GM18499 (cell line): ENCODE results near the gene ZFHX3.

Experiments used
- ATAC-seq: cut with Tn5 transposase; IDR thresholded peaks from one replicate; pipeline ENCODE4 v1.9.1; 2021; ENCODE audit warnings: moderate number of reproducible peaks; ENCODE audit not compliant: insufficient read depth, unreplicated experiment

The ZFHX3 gene

DNA sequence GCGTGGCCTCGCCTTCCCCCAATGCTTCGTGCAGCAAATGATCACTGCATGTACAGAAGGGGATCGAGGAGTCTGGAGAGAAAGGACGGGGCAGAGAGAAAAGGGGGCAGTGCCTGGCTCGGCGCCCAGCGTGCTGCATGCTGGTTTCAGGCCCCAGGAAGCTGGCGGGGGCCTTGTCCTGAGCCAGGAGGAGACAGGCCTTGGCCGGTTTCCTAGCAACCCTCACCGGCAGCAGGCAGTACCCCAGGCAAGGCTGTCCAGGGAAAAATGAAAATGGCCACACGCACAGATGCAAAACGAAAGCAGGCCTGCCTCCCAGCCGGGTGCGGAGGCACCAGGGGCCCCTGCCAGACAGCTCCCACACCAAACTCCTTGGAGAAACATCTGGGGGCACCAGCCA, 126.3 kb downstream of the ZFHX3 start:
- no peak for ATAC-seq

DNA sequence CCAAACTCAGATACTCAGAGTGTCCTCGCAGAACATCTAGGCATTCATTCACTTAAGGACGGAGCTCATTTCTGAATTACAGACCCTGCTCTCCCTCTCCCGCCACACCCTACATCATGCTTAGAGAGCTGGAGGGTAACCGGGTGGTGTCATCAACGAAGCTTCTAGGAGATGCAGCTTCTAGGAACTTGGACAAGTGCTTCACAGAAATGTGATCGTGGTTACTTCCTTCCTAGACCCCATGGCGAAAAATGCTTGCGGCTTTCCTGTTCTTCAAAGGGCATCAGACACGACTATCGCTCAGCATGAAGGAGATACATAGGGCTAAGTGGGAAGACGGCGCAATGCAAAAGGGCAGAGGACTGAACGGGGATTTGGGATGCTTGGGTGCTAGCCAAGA, 126.8 kb downstream of the ZFHX3 start:
- ATAC-seq: no peak

DNA sequence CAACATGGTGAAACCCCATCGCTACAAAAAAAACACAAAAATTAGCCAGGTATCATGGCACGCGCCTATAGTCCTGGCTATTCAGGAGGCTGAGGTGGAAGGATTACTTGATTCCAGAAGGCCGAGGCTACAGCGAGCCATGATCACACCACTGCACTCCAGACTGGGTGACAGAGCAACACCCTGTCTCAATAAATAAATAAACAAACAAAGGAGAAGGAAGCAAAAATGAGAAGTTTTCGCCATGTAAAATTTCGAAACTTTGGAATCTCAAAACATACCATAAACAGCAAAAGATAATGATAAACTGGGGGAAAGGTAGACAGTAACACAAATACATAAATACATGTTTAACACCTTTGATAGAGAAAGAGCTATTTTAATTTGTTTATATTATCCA, 130.9 kb downstream of the ZFHX3 start:
- ATAC-seq: no peak

DNA sequence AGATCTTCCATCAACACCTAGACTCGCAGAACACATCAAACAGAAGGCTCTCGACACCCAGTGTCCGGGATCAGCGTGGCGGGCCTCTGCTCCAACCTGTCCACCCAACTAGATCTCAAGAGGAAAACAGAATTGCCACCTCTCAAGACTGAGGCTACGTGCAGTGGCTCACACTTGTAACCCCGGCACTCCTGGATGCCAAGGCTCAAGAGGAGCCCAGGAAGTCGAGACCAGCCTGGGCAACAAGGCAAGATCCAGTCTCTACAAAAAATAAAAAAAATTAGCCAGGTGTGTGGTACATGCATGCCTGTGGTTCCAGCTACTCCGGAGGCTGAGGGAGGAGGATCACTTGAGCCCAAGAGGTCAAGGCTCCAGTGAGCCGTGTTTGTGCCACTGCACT, 132.6 kb downstream of the ZFHX3 start:
- ATAC-seq: no peak

DNA sequence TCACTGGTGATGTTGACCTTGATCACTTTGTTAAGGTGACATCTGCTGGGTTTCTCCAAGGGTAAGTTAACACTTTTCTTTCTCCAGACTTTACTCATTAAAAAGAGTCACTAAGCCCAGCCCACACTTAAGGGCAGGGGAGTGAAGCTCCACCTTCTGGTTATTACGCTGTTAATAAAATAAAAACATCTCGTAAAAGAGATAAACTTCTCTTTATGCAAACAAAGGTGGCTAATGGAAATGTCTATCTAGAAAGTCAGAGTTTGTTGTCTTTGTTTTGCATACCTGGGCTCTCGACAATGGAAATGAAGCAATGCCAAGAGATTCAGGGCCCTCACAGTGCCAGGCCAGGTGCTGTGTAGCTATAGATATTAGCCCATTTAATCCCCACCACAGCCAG, 134.4 kb downstream of the ZFHX3 start:
- no peak for ATAC-seq

DNA sequence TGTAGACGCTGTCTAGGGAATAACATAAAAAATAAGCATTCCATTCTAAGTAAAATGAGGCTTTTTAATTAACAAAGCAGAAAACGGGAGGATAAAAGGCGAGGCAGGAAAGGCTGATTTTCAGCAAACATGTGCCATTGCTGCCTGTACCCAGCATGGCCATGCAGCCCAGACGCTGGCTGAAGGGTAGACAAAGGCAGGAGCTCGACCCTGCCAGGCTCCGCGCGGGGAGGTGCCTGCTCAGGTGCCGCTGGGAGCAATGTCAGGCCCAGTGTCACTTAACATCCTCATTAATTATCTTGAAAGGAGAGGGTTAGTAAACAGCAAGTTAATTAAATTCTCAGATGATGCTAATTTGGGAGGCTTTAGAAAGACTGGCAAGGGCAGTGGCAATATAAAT, 136.0 kb downstream of the ZFHX3 start:
- ATAC-seq: no peak

DNA sequence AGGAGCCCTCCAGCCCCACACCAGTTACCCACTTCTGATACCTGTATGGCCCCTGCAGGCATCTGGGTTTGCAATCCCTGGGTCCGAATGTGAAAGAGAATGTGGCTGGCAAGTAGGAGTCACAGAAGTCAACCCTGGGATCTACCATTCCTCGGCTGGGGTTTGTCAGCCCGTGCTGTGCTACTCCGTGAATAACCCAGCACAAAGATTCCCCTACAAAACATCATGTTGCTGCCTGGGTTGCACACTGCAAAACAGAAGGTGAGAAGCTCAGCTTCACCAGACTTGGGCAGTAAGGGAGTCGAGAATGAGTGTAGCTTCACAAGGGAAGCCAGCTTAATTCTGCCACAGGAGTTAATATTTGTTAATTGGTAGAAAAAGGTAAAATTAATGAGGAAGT, 137.1 kb downstream of the ZFHX3 start:
- no peak for ATAC-seq

DNA sequence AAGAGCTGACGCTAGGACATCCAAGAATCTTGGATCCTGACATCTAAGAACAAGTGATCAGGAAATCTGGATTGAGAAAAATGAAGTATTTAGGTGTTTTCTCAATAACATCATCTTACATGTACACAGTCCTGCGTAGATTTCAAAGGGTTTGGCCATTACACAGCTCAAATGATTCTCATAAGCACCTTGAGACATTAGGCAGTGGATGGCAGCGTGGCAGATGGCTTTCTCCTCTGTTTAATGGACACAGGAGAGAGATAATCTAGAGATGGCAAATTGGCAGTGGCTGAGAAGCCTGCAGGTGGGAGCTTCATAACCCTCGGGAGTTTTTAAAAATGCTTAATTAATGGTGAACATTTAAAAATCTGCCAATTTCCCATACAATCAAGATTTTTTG, 137.5 kb downstream of the ZFHX3 start:
- ATAC-seq: no peak

DNA sequence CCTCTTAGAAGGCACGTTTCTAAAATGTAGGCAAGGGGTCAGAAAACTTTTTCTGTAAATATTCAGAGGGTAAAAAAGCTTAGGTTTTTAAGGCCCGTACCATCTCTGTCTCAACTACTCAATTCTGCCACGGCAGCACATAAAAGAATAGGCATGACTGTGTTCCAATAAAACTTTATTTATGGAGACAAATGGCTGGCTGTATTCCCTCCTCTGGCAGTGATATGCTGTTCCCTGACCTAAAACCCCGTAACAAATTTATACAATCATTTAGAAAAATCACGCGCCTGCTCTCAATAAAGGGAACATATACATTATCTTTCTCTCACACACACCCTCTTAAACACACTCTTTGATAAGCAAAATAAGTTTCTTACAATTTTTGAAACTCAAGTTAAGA, 138.7 kb downstream of the ZFHX3 start:
- no peak for ATAC-seq

DNA sequence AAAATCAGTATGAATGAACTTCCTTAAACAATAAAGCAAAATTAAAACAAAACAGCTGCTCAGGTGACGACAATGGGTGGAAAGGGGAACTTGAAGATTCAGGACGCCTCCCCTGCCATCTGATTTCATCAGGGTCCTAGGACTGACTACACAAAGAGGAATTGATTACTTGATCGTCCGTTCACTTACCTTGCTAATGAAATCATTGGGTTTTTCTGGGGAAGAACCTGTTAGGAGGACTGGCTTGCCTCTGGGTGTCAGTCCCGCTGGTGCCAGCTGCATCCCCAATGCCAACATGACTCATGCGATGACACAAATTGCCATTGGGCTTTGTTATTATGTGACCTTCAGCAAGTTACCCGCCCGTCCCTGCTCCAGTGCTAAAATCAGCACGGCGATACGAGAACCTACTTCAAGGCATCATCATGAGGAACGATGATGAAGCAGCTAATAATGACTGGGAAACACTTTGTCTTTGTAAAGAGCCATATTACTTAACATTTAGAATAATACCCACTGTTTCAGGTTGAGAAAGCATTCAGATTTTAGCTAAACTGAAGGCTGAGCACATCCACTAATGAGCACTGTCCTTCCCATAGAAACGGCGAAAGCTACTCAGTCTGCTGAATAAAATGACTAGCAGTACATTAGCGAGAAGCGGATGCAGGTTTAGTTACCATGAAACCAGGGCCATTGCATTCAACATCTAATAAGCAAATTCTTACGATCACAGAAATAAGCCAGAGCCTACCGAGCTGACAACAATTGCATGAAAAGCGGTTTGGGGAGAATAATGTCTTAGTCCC, 139.4 kb downstream of the ZFHX3 start:
- ATAC-seq: no peak

DNA sequence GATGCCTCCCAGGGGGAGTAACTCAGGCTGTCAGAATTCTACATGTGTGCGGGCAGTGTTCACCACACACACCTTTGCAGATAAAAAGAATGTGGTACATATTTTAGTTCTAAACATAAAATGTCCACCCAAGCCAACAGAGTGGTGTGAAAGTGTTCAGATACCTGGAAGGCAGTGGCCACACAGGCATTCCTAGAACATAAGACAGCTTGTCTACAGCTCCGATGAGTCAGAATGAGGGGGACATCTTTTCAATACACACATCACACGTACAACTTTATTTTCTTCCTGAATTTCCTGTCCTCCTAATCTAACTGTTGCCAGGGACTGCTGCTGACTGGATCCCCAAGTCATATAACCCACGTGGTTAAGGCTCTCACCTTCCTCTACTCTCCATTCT, 142.3 kb downstream of the ZFHX3 start:
- ATAC-seq: no peak

DNA sequence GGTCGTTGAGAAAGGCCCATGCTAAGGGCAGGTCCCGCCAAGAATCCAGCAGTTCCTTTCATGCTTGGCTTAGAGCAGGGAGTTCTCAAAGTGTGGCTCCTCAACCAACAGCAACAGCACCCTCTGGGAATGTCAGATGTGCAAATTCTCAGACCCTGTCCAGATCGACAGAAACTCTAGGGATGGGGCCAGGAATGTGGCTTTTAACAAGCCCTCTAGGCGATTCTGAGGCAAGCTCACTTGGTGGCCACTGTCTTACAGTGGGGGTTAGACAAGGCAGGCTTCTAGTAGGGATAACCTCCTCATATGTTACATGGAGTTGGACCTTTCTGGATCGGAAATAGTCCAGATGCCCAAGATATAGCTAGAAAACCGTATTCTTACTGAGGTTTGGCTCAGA, 144.8 kb downstream of the ZFHX3 start:
- no peak for ATAC-seq

DNA sequence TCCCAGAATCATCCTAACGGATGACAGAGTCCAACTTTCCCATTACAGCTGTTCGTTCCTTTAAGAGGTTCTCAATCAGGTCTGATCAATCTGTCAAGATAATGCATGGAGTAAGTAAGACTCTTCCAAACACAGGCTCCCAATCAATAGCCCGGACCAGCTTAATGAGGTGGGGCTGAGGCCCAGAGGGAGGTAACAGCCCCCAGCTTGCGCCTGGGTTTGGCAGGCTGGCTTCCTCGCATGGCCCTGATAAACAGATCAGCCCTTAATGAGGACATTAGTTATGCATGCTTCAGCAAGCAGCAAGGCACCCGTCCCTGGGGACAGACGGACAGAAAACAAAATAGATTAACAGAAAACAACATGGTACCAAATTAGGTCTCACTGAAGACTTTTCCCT, 145.7 kb downstream of the ZFHX3 start:
- ATAC-seq: no peak

DNA sequence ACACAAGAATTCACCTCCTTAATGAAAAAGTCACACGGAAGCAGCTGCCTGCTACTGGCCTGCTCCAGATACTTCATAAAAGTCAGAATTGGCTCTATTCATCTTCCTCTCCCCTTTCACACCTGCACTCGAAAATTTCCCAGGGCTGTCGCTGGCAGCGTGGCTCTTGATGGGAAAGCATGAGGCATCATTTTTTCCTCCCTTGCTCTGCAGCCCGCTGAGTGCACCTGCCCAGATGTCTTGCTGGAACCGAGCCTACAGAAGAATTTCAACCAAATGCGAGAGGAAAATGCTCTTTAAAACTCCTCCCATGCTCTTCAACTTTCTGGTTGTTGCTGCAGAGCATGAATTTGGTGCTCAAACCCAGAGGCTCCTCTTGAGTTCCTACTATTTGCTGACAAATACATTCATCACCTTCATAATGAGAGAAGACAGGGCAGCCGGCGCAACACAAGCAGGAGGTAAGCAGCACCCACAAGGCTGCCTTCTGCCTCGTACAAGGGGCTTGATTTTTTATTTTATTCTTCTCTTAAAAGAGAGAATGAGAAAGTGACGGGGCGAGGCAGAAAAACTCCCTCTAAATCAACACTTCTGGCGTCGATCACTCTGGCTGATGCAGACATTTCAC, 146.8 kb downstream of the ZFHX3 start:
- ATAC-seq: no peak

DNA sequence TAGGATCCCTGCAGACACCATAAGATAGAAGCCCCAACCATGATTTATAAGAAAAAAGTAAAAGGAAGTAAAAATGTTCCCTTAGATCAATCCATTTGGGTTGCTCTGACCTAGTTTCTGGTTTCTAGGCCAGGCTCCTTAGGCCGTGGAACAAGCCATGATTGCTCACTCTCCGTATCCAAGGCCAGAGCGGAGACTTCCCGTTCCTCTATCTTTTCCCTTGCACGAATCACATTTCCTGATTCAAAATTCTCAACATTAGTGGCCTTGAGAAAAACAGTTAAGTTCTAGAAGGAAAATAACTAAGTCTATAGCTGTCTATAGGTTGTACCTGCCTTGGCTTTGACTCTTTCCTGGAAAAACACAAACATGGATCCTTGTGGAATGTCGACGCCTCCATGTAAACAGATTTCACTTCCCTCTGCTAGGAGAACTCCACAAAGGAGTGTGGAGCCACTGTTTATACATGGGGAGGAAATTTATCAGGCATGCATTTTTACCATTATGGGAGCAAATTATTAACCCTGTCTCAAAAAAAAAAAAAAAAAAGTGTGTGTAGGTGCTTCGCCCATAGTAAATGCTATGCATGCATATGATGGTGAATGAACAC, 149.6 kb downstream of the ZFHX3 start:
- ATAC-seq: no peak

DNA sequence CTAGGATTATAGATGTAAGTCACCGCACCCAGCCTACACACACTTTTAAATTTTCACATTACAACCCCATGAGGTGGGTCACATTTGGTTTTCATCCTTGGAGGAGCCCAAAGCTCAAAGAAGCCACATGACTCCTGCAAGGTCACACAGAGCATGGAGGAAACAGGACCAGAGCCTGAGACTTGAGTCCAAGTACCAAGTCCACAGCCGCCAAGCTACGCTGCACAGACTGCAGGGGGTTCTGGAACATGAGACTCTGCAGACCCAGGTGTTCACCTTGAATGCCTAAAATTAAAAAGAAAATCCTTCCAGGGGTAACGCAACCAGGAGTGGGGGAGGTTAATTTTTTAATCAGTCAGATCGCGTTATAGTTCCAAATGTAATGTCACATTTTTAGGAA, 150.2 kb downstream of the ZFHX3 start:
- no peak for ATAC-seq

DNA sequence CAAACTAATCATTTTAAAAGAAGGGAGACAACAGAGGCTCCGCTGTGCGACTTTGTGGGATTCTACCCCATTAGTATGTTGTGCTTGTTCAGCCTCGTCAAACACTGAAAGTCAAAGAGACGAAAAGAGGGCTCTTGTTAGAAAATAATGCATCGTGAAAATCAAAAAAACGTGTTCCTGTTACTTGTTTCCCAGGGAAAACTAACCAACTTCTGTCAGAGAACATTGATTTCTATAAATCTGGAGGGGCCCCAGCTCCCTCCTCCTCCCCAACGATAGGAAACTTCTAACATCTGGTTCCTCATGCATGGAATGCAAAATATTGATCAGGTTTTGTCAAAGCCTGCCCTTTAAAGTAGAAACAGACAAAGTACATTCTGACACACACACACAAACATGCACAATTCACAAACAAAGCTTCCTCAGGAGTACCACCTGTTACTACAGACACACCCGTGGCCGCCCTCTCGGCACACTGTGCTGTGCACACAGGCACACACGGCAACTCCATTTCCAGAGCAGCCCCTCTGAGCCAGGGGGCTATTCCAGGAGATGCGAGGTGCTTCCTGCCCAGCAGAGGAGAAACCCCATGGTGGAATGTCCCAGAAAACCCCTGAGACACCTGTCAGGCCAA, 151.3 kb downstream of the ZFHX3 start:
- ATAC-seq: no peak

DNA sequence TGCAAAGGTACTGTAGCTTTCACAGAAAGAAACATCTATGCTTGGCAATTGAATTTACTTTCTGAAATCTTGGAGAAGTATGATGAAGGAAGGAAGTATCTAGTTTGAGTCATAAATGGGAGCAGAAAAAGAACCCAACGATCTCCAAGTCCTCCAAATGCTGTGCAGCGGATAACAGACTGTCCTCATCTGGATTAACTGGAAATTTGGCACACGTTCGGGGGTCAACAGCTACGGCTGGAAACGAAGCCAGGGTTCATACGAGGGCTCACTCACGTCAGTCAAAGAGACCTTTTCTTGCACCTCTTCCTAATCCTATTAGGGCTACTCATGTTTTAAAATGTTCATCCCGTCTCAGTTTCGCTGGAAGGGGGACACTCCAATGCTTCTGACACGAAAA, 152.0 kb downstream of the ZFHX3 start:
- ATAC-seq: no peak

DNA sequence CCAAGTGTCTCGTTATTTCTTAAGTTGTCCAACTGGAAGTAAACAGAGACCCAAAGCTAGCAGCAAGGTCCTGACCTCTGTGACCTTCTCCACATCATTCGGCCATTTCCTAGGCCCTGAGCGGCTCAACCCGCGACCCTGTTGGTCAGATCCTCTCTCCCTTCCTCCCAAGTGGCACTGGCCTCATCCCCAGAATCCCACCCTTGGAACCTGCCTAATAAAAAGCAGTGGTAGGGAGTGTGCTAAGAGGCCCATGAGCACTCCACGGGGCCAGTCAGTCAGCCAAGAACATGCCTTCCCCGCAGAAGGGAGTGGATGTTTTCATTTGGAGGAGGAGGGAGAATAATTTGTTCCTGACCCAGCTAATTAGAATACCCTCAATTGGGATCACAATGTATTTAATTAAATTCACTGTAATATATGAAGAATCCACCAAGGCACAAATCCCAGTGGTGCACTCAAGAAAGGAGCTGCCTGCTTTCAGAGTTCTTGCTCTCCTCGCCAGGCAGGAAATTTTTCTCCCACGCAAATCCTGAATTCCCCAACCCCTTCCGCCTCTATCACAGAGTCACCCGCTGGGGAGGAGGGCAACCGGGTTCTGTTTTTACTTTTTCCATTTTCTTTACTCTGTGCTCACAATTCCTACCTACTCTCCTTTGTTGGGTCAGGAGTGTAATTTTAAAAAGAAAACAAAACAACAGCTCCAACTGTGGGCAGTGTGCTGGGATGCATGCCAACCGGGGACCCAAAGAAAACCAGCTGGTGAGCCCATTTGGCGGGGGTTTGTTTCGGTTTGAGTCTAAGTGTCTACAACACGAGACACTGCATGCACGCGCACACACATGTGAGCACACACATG, 153.4 kb downstream of the ZFHX3 start:
- ATAC-seq: no peak
